ENCODE results near the gene KLK8. TPM values are rescaled to one million over a fixed set of nuclear protein-coding genes. Genes with fewer than 3 reads are reported as not detected.

KLK8 gene
- total RNA-seq, 1 experiment from 2014 or later = 2.7 TPM

- no CpG with 5 or more reads among the region's 68 CpGs for WGBS (ENCODE audit: extremely low coverage, insufficient read length, low lambda C conversion rate)
- Histone ChIP-seq H3K14ac (ENCODE audit: insufficient read depth, low read length) (0 out of 2 replicates have a peak overlapping the region, but pooled peaks have one; percentile 8), H3K23me2 (ENCODE audit: insufficient read length, low read depth, low read length, poor library complexity, severe bottlenecking) (peaks cover 16% of the 10 kb centered on the region), H2BK12ac (ENCODE audit: insufficient read length, low read depth, low read length) (no peak overlapping the region), H3K9me3 (ENCODE audit: control insufficient read depth, low read depth, low read length) (no peaks in the 10 kb centered on the region), H4K5ac (ENCODE audit: insufficient read length, low read depth, low read length) (no peak overlapping the region), H3K27ac (ENCODE audit: insufficient read length, low read depth, low read length) (no peak overlapping the region), H3K23ac (ENCODE audit: insufficient read length, low read depth, low read length) (no peak overlapping the region), H3K4ac (ENCODE audit: low read depth, low read length) (no peak overlapping the region), H3T11ph (ENCODE audit: low read length) (no peak overlapping the region), H3K9ac (ENCODE audit: extremely low read depth, insufficient read length, low read length) (peak overlapping the region; percentile 10), H4K91ac (ENCODE audit: insufficient read length, low read depth, low read length) (no peak overlapping the region), H3K27me3 (ENCODE audit: insufficient read depth, low read length) (no peaks in the 10 kb centered on the region; the same call in 1 of the 2 replicates), H3K56ac (ENCODE audit: insufficient read length, low read depth, low read length) (no peak overlapping the region), H2AK5ac (ENCODE audit: insufficient read length, low read length) (no peak overlapping the region), H2AFZ (ENCODE audit: low read length) (no peak overlapping the region), H4K20me1 (ENCODE audit: control insufficient read depth, insufficient read depth, insufficient read length) (no peaks in the 10 kb centered on the region), H3K4me2 (ENCODE audit: insufficient read depth, insufficient read length, low read length) (peak overlapping the region; percentile 72), H2BK120ac (ENCODE audit: low read depth, low read length, poor library complexity, severe bottlenecking) (no peak overlapping the region), H4K8ac (replicated peaks; ENCODE audit: insufficient read length, low read depth, low read length) (no peak overlapping the region), H2BK15ac (ENCODE audit: low read depth, low read length) (no peak overlapping the region), H3K18ac (ENCODE audit: insufficient read length, low read depth, low read length) (peak overlapping the region; percentile 54), H3K79me2 (ENCODE audit: insufficient read depth, low read length) (no peaks in the 10 kb centered on the region), H3K79me1 (ENCODE audit: insufficient read depth, low read depth, low read length, poor library complexity, severe bottlenecking) (no peaks in the 10 kb centered on the region), H2BK20ac (ENCODE audit: low read depth, low read length, poor library complexity, severe bottlenecking) (no peak overlapping the region), H3K4me1 (ENCODE audit: insufficient read depth, low read length) (no peaks in the 10 kb centered on the region), H2BK5ac (ENCODE audit: insufficient read length, low read length) (no peak overlapping the region)
- peak; percentile 94 for DNase-seq
- no peak overlapping the region for H3K27ac Mint-ChIP-seq
- H3K27me3 Mint-ChIP-seq (ENCODE audit: low read depth) = peaks cover 71% of the 10 kb centered on the region
- peaks cover 12 to 25% of the 10 kb centered on the region in 2 experiments for H3K4me1 Mint-ChIP-seq
- H3K9me3 Mint-ChIP-seq = peaks cover 0 to 13% of the 10 kb centered on the region in 2 experiments; a peak in 4 of 5 replicates
- TF ChIP-seq, protein P1, sequence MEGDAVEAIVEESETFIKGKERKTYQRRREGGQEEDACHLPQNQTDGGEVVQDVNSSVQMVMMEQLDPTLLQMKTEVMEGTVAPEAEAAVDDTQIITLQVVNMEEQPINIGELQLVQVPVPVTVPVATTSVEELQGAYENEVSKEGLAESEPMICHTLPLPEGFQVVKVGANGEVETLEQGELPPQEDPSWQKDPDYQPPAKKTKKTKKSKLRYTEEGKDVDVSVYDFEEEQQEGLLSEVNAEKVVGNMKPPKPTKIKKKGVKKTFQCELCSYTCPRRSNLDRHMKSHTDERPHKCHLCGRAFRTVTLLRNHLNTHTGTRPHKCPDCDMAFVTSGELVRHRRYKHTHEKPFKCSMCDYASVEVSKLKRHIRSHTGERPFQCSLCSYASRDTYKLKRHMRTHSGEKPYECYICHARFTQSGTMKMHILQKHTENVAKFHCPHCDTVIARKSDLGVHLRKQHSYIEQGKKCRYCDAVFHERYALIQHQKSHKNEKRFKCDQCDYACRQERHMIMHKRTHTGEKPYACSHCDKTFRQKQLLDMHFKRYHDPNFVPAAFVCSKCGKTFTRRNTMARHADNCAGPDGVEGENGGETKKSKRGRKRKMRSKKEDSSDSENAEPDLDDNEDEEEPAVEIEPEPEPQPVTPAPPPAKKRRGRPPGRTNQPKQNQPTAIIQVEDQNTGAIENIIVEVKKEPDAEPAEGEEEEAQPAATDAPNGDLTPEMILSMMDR (conservative IDR thresholded peaks at IDR 0.05) = peak; percentile 97
- peaks cover 0 to 2% (median 0%) of the 10 kb centered on the region in 3 experiments; a peak in 2 of 7 replicates for H3K36me3 Mint-ChIP-seq (ENCODE audit: insufficient read depth in 1 of 3, low read depth in 3 of 3)
- peak overlapping the region; percentile 74 to 89 for H3K4me3 Mint-ChIP-seq
Measured at GRCh38 chr19:51016798-51017683, 15.6 kb upstream of the KLK8 start.
